ENCODE data around the gene NTF3. TPM values are rescaled to one million over a fixed set of nuclear protein-coding genes. Genes with fewer than 3 reads are reported as not detected.

NTF3 gene
- total RNA-seq, 2 donors from 2014 or later = 1.0 to 1.2 TPM

DNA sequence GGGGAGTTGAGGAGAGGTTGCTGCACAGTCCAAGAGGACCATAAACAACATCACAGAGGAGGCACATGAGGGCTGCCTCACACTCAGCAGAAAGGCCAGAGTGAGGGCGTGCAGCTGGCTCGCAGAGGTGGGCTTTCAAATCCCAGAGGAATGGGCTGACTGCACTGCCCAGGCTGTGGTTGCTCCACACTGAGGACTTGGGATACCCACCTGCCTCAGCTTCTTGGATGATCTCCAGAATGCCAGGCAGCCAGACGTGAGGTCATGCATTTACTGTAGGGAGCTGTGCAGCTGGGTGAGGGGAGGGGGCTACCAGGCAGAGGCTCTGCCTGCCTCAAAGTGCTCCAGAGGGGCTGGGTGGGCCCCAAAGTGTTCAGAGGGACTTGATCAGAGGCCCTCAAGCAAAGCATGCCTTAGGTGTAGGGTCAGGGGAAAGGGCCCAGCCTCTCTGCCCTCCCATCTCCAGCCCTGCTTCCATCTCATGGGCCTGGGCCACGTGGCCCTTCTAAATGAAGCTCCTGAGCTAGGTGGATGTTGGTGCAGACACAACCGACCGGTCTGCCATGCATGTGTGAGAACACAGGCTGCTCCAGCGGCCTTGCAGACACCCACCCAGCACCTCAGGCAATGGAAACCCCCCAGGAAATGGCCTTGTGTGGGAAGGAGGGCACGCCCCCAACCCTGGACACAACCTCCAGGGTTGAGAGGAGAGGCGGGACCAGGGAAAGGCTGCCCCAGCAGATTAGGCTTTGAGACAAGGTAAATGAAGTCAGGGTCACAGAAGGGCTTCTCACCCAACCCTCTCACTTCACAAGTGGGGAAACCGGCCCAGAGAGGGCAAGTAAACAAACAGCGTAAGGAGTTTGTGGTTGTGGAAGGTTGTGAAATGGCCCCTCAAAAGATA lies 90.8 kb downstream of the NTF3 start:
- Histone ChIP-seq H3K36me3 (no peaks in the 10 kb centered on the region), H3K9me3 (no peaks in the 10 kb centered on the region), H3K4me3 (no peak overlapping the region), H3K27me3 (replicated peaks; ENCODE audit: insufficient read depth) (no peaks in the 10 kb centered on the region), H3K27ac (no peak overlapping the region), H3K4me1 (replicated peaks) (no peaks in the 10 kb centered on the region)
- WGBS = 84% methylated on average over 11 of the region's 11 CpGs
- intact Hi-C loops (cut with DNase I) = no loop called here
- TF ChIP-seq, protein P1, sequence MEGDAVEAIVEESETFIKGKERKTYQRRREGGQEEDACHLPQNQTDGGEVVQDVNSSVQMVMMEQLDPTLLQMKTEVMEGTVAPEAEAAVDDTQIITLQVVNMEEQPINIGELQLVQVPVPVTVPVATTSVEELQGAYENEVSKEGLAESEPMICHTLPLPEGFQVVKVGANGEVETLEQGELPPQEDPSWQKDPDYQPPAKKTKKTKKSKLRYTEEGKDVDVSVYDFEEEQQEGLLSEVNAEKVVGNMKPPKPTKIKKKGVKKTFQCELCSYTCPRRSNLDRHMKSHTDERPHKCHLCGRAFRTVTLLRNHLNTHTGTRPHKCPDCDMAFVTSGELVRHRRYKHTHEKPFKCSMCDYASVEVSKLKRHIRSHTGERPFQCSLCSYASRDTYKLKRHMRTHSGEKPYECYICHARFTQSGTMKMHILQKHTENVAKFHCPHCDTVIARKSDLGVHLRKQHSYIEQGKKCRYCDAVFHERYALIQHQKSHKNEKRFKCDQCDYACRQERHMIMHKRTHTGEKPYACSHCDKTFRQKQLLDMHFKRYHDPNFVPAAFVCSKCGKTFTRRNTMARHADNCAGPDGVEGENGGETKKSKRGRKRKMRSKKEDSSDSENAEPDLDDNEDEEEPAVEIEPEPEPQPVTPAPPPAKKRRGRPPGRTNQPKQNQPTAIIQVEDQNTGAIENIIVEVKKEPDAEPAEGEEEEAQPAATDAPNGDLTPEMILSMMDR (IDR thresholded peaks at IDR 0.05) = no peak
- TF ChIP-seq POLR2A (IDR thresholded peaks at IDR 0.05) (no peak), POLR2AphosphoS5 (IDR thresholded peaks at IDR 0.05) (no peak)
- DNase-seq (ENCODE audit: low spot score) = no peak

DNA sequence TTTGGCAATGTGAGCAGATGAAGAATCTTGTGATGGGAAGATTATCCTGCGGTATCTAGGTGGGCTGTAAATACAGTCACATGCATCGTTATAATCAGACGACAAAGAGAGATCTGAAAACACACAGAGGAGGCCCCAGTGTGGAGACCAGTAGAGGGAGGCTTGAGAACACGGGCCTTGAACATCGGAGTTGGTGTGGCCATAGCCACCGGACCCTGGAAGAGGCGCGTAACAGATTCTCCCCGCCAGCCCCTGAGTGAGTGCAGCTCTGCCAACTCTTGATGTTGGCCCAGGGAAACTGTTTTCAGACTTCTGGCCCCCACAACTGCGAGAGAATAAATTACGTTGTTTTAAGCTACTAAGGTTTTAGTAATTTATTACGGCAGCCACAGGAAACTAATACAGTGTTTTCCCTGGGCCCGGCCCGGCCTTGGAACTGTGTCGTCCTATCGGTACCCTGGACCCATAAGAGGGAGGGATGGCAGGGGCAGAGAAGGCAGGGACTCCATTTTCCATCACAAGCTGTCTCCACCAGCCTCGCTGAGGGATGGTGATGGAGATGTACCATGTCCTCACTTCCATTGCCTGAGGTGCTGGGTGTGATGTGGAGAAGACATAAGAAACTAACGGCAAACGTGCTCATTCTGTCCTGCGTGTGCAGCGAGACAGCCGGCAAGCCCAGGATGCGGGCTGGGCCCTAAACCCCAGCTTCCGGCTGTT lies 91.6 kb downstream of the NTF3 start:
- Histone ChIP-seq H3K27ac (no peak overlapping the region), H3K27me3 (replicated peaks; ENCODE audit: insufficient read depth) (no peaks in the 10 kb centered on the region), H3K4me1 (replicated peaks) (no peaks in the 10 kb centered on the region), H3K36me3 (no peaks in the 10 kb centered on the region), H3K4me3 (no peak overlapping the region), H3K9me3 (no peaks in the 10 kb centered on the region)
- no peak for DNase-seq (ENCODE audit: low spot score)
- TF ChIP-seq, protein P1 (IDR thresholded peaks at IDR 0.05) = no peak
- no peak for TF ChIP-seq POLR2A (IDR thresholded peaks at IDR 0.05)
- TF ChIP-seq POLR2AphosphoS5 (IDR thresholded peaks at IDR 0.05) = no peak
- 90% methylated on average over 23 of the region's 24 CpGs for WGBS
- intact Hi-C loops (cut with DNase I) = no loop called here

DNA sequence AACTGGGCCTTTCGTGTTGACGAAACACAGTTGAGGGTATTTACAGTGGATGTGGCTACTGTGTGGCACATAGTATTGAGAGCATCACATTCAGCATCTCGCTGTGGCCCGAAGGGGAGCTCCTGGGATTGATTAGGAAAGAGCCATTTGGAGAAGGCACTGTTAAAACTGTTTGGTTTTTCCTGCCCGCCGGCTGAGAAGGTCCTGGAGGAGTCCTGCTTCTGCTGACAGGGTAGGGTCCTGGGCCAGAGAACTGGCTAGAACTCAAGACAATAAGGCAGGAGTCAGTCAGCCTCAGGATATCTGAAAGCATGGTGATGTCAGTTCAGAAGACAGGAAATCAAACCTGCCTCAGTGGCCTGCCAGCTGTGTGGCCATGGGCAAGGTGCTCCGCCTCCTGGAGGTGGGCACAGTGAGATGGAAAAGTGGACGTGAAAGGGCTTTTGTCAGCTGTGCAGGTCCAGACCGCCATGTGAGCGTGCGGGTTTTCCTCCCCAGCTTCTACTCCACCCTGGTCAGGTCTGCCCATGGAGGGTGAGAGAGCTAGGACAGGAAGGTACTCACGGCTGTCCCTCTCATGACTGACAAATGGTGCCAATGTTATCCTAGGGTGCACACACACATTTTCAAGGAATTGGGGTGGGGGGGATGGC lies 92.3 kb downstream of the NTF3 start:
- Histone ChIP-seq H3K27ac (no peak overlapping the region), H3K36me3 (no peaks in the 10 kb centered on the region), H3K4me1 (replicated peaks) (no peaks in the 10 kb centered on the region), H3K4me3 (no peak overlapping the region), H3K27me3 (replicated peaks; ENCODE audit: insufficient read depth) (no peaks in the 10 kb centered on the region), H3K9me3 (no peaks in the 10 kb centered on the region)
- intact Hi-C loops (cut with DNase I) = no loop called here
- 93% methylated on average over 12 of the region's 12 CpGs for WGBS
- TF ChIP-seq, protein P1 (IDR thresholded peaks at IDR 0.05) = no peak
- no peak for TF ChIP-seq POLR2AphosphoS5 (IDR thresholded peaks at IDR 0.05)
- TF ChIP-seq POLR2A (IDR thresholded peaks at IDR 0.05) = no peak
- no peak for DNase-seq (ENCODE audit: low spot score)

DNA sequence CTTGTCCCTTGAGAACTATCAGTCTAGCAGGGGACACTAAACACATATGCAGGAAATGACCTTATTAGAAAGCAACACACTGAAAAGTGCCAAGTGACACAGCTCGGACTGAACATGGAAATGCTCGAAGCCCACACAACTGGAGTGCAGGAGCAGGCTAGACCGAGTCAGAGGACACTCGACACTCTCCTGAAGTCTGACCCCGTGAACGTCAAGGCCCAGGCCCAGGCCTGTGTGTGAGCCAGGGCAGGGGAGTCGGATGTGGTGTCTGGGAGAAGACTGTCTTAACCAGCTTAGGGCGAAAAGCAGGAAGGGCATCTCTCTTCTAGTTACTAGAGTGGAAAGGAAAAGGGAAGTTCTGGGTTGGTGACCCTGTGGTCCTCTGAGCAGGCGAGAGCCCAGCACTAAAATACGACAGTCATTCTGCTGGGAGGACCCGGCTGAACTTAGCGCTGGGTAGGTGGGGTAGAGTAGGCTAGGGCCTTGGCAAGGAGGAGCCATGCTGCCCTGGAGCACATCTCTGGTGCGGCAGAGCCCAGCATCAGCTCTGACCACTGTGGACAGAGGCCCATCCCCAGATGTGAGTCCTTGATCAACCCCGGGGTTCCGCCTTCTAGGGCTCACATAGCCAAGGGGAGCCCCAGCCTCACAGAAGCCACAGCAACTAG lies 93.0 kb downstream of the NTF3 start:
- no peak for DNase-seq (ENCODE audit: low spot score)
- 90% methylated on average over 15 of the region's 15 CpGs for WGBS
- no peaks in the 10 kb centered on the region for H3K36me3 ChIP-seq

More for the DNA sequence above, 93.0 kb downstream of the NTF3 start:
- no peak overlapping the region for H3K4me3 ChIP-seq
- H3K27ac ChIP-seq = no peak overlapping the region
- TF ChIP-seq, protein P1 (IDR thresholded peaks at IDR 0.05) = no peak
- TF ChIP-seq POLR2AphosphoS5 (IDR thresholded peaks at IDR 0.05) = no peak
- TF ChIP-seq POLR2A (IDR thresholded peaks at IDR 0.05) = no peak
- H3K9me3 ChIP-seq = no peaks in the 10 kb centered on the region
- no peaks in the 10 kb centered on the region for H3K27me3 ChIP-seq (replicated peaks; ENCODE audit: insufficient read depth)
- no peaks in the 10 kb centered on the region for H3K4me1 ChIP-seq (replicated peaks)
- intact Hi-C loops (cut with DNase I) = no loop called here

All from prostate gland (tissue), 2 donors.